Lower leg skin (tissue), 4 donors: Measurements from ENCODE around the gene MDGA2. TPM values are rescaled to one million over a fixed set of nuclear protein-coding genes. Genes with fewer than 3 reads are reported as not detected.
"Not testable (repeated sequence)": the region's sequence is repeated elsewhere in the genome, so short reads cannot be mapped to it uniquely, and the experiment has no call there.

Source experiments
- DNase-seq, 2 donors: peaks; one replicate each; pipeline ENCODE4 v3.0.0-alpha.2; 2019; ENCODE audit warnings: low spot score in 2 of 2
- H3K4me3 ChIP-seq: fragments of 200-600 bp; sonication (generic); 2 replicates; pipeline ENCODE4 v1.5.1; 2017; ENCODE audit warnings: mild to moderate bottlenecking, low read depth; ENCODE audit not compliant: poor library complexity, severe bottlenecking
- CTCF ChIP-seq, 3 donors: fragments of 450-650 bp; IDR thresholded peaks; one replicate each; pipeline ENCODE4 v1.5.1; 2016; ENCODE audit warnings: antibody characterized with exemption in 3 of 3, mild to moderate bottlenecking in 3 of 3, moderate library complexity in 2 of 3
- POLR2A ChIP-seq, 2 donors: fragments of 450-650 bp; IDR thresholded peaks; one replicate each; pipeline ENCODE4 v1.6.1; 2016 to 2017; ENCODE audit warnings: antibody characterized with exemption in 2 of 2, mild to moderate bottlenecking in 1 of 2, moderate library complexity in 1 of 2
- WGBS, 2 donors: methylation state at CpG; one replicate each; pipeline ENCODE4 v1.1.5; 2018; 5-methylcytosine and 5-hydroxymethylcytosine counted together
- intact Hi-C: fragments of 100-400 bp; cut with DNase I; formaldehyde crosslinking; loops from one replicate; pipeline ENCODE4 v1.15.0; 2023; ENCODE audit warnings: low total_unique reads
- total RNA-seq, 4 donors: library from RNA; depleted of rRNA; stranded (reverse); fragments of >200 nt; gene quantifications; one replicate each; pipeline ENCODE4 v1.1.0, GENCODE V29; 2016

MDGA2 gene
- total RNA-seq, 4 donors from 2014 or later = 0.15 to 0.78 (median 0.24) TPM

- H3K4me3 ChIP-seq = no peak overlapping the region
- TF ChIP-seq CTCF (IDR thresholded peaks at IDR 0.05) = no peak
- TF ChIP-seq POLR2A (IDR thresholded peaks at IDR 0.05) = no peak
- 67 to 87% methylated on average over 1 of the region's 1 CpG for WGBS, 2 donors
- intact Hi-C loops = no loop called here
- DNase-seq = no peak
These were observed 479.8 kb downstream of the MDGA2 start for GRCh38 chr14:47195582-47195981.

- TF ChIP-seq POLR2A (IDR thresholded peaks at IDR 0.05) (no peak), CTCF (IDR thresholded peaks at IDR 0.05) (no peak)
- intact Hi-C loops = no loop called here
- no peak overlapping the region for H3K4me3 ChIP-seq
- WGBS, 2 donors = 24 to 42% methylated on average over 1 of the region's 1 CpG
- no peak for DNase-seq
These were observed 481.4 kb downstream of the MDGA2 start for GRCh38 chr14:47194055-47194454.

GRCh38 chr14:47192203-47192602, 483.2 kb downstream of the MDGA2 start:
- intact Hi-C loops, H3K4me3 ChIP-seq, DNase-seq: not testable (repeated sequence)
- WGBS, 2 donors = 73 to 78% methylated on average over 7 of the region's 7 CpGs

GRCh38 chr14:47191700-47192099, 483.7 kb downstream of the MDGA2 start:
- intact Hi-C loops = no loop called here
- TF ChIP-seq CTCF (IDR thresholded peaks at IDR 0.05) = no peak
- TF ChIP-seq POLR2A (IDR thresholded peaks at IDR 0.05) = no peak
- 80 to 82% methylated on average over 2 of the region's 2 CpGs for WGBS, 2 donors

GRCh38 chr14:47189911-47190484, 485.4 kb downstream of the MDGA2 start:
- WGBS, 2 donors = 67 to 69% methylated on average over 5 of the region's 5 CpGs

More at GRCh38 chr14:47191700-47192099, 483.7 kb downstream of the MDGA2 start:
- DNase-seq = no peak
- no peak overlapping the region for H3K4me3 ChIP-seq

GRCh38 chr14:47186486-47186885, 488.9 kb downstream of the MDGA2 start:
- WGBS, 2 donors = 36 to 43% methylated on average over 2 of the region's 2 CpGs
- DNase-seq = no peak
- TF ChIP-seq POLR2A (IDR thresholded peaks at IDR 0.05) = no peak
- TF ChIP-seq CTCF (IDR thresholded peaks at IDR 0.05) = no peak
- intact Hi-C loops = no loop called here
- no peak overlapping the region for H3K4me3 ChIP-seq

More at GRCh38 chr14:47189911-47190484, 485.4 kb downstream of the MDGA2 start:
- intact Hi-C loops = no loop called here
- no peak overlapping the region for H3K4me3 ChIP-seq
- no peak for DNase-seq
- TF ChIP-seq POLR2A (IDR thresholded peaks at IDR 0.05) = no peak
- no peak for TF ChIP-seq CTCF (IDR thresholded peaks at IDR 0.05)
